Measurements from ENCODE around the gene PCDHGA4. TPM values are rescaled to one million over a fixed set of nuclear protein-coding genes. Genes with fewer than 3 reads are reported as not detected.

Gene PCDHGA4
- total RNA-seq, 1 experiment from 2014 or later: 2.6 TPM

GRCh38 chr5:141389153-141390042, 34.6 kb downstream of the PCDHGA4 start:
- Histone ChIP-seq H3K23ac (ENCODE audit: insufficient read length, low read depth, low read length) (no peak overlapping the region), H3K4ac (ENCODE audit: low read depth, low read length) (no peak overlapping the region), H4K5ac (ENCODE audit: insufficient read length, low read depth, low read length) (no peak overlapping the region), H2BK120ac (ENCODE audit: low read depth, low read length, poor library complexity, severe bottlenecking) (no peak overlapping the region), H3K27me3 (ENCODE audit: insufficient read depth, low read length) (no peaks in the 10 kb centered on the region), H3K27ac (ENCODE audit: insufficient read length, low read depth, low read length) (no peak overlapping the region), H4K91ac (ENCODE audit: insufficient read length, low read depth, low read length) (no peak overlapping the region), H3K9me3 (ENCODE audit: control insufficient read depth, low read depth, low read length) (peaks cover 44% of the 10 kb centered on the region), H2BK20ac (ENCODE audit: low read depth, low read length, poor library complexity, severe bottlenecking) (no peak overlapping the region), H3K79me2 (ENCODE audit: insufficient read depth, low read length) (no peaks in the 10 kb centered on the region), H4K8ac (replicated peaks; ENCODE audit: insufficient read length, low read depth, low read length) (no peak overlapping the region), H2BK5ac (ENCODE audit: insufficient read length, low read length) (no peak overlapping the region), H3T11ph (ENCODE audit: low read length) (no peak overlapping the region), H3K4me2 (ENCODE audit: insufficient read depth, insufficient read length, low read length) (no peak overlapping the region), H3K9ac (ENCODE audit: extremely low read depth, insufficient read length, low read length) (no peak overlapping the region), H2AFZ (ENCODE audit: low read length) (no peak overlapping the region), H3K4me1 (ENCODE audit: insufficient read depth, low read length) (0 out of 2 replicates have a peak, but pooled peaks cover 2% of the 10 kb centered on the region), H2BK12ac (ENCODE audit: insufficient read length, low read depth, low read length) (no peak overlapping the region), H3K23me2 (ENCODE audit: insufficient read length, low read depth, low read length, poor library complexity, severe bottlenecking) (no peaks in the 10 kb centered on the region), H2BK15ac (ENCODE audit: low read depth, low read length) (no peak overlapping the region), H3K56ac (ENCODE audit: insufficient read length, low read depth, low read length) (no peak overlapping the region), H3K14ac (ENCODE audit: insufficient read depth, low read length) (no peak overlapping the region), H3K18ac (ENCODE audit: insufficient read length, low read depth, low read length) (no peak overlapping the region), H2AK5ac (ENCODE audit: insufficient read length, low read length) (no peak overlapping the region), H4K20me1 (ENCODE audit: control insufficient read depth, insufficient read depth, insufficient read length) (no peaks in the 10 kb centered on the region), H3K79me1 (ENCODE audit: insufficient read depth, low read depth, low read length, poor library complexity, severe bottlenecking) (no peaks in the 10 kb centered on the region)
- H3K4me3 Mint-ChIP-seq: no peak overlapping the region
- no peaks in the 10 kb centered on the region for H3K4me1 Mint-ChIP-seq
- peaks cover 13% of the 10 kb centered on the region for H3K27me3 Mint-ChIP-seq (ENCODE audit: low read depth)
- no peak overlapping the region for H3K27ac Mint-ChIP-seq
- H3K9me3 Mint-ChIP-seq: peaks cover 68 to 74% of the 10 kb centered on the region in 2 experiments
- no peak for DNase-seq
- no peak for TF ChIP-seq CTCF (conservative IDR thresholded peaks at IDR 0.05)
- no CpG with 5 or more reads among the region's 77 CpGs for WGBS (ENCODE audit: extremely low coverage, insufficient read length, low lambda C conversion rate)
- peaks cover 28 to 62% (median 45%) of the 10 kb centered on the region in 3 experiments for H3K36me3 Mint-ChIP-seq (ENCODE audit: insufficient read depth in 1 of 3, low read depth in 3 of 3)

Measured in H9 (cell line).